Inflammatory macrophage (primary cell): Measurements from ENCODE around the gene PDCD6IP.
A peak's percentile ranks its signal among the peaks of the same experiment; 100 is the strongest.

Experiments used
- DNase-seq, 2 donors: peaks; one replicate each; pipeline ENCODE4 v3.0.0-alpha.2; 2020 to 2022

The PDCD6IP gene

GRCh38 chr3:33898901-33899300 lies 100.5 kb downstream of the PDCD6IP start:
- no peak for DNase-seq

DNA sequence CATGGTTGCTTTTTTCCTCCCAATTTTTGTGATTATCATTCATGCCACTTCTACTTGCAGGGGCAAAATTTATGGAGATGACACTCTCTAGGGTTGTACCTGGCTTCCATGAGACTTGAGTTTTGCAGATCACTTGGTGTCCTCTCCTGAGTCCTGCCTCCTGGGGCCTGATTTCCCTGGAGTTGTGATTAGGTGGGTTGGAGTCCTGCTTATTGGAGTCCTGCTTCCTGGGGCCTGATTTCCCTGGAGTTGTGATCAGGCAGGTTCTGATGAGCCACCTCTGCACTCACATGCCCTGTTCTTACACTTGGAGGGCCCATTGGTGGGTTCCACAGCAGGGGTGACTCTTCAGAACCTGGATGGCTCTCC lies 102.0 kb downstream of the PDCD6IP start:
- no peak for DNase-seq

- no peak for DNase-seq
Measured at GRCh38 chr3:33900809-33901505, 102.5 kb downstream of the PDCD6IP start.

- DNase-seq = no peak
Measured at GRCh38 chr3:33901862-33902563, 103.6 kb downstream of the PDCD6IP start.

GRCh38 chr3:33904730-33905129 lies 106.3 kb downstream of the PDCD6IP start:
- no peak for DNase-seq

GRCh38 chr3:33908250-33908851 lies 109.9 kb downstream of the PDCD6IP start:
- no peak for DNase-seq

- DNase-seq = no peak
Measured at GRCh38 chr3:33909547-33909946, 111.1 kb downstream of the PDCD6IP start.

- DNase-seq = no peak
Measured at GRCh38 chr3:33910031-33910430, 111.6 kb downstream of the PDCD6IP start.

GRCh38 chr3:33911525-33912322 lies 113.3 kb downstream of the PDCD6IP start:
- peak; percentile 43 to 69 for DNase-seq

- no peak for DNase-seq
Measured at GRCh38 chr3:33914212-33914611, 115.8 kb downstream of the PDCD6IP start.

GRCh38 chr3:33914731-33915379 lies 116.4 kb downstream of the PDCD6IP start:
- DNase-seq = no peak

- DNase-seq = peak in 1 of 2 donors; percentile 24
Measured at GRCh38 chr3:33915796-33916546, 117.5 kb downstream of the PDCD6IP start.

DNA sequence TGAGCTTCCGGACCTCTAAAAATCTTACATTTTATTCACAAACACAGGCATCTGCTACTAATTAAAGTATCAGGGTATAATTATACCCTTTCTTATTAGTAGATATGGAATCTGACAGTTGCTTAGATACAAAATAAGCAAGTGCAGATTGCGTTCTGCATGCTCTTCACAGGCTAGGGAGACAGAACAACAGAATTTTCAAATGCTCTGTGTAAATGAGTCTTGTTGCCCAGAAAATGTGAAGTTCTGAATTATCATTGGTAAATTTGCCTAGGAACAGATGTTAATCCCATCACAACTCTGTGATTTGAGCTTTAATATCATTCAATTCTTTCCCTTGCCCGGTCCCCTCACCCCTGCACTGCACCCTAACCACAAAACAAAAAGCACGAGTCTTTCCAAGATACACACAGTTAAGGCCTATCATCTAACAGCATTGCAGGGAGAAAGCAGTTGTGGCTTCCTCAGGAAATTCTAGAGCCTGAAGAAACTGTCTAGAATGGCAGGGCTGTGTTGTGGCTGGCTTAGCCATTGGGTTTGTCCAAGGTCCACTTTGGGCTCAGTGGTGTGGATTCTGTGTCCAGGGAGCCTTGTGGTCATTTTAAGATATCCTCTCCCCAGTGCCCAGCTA lies 119.8 kb downstream of the PDCD6IP start:
- no peak for DNase-seq
